Activated T-helper 17 cell treated with anti-CD3 and anti-CD28 coated beads, Interleukin-2, amount 50 U/mL, for 72 hours (primary cell): ENCODE data around the gene SMIM20. TPM values are rescaled to one million over a fixed set of nuclear protein-coding genes. Genes with fewer than 3 reads are reported as not detected.
"Not testable (repeated sequence)": the region's sequence is repeated elsewhere in the genome, so short reads cannot be mapped to it uniquely, and the experiment has no call there.

Source experiments
- ATAC-seq: fragments of 150-1000 bp; cut with Tn5 transposase; replicated peaks from 2 replicates; pipeline ENCODE4 v1.10.0; 2021; ENCODE audit warnings: mild to moderate bottlenecking, moderate library complexity
- H3K27ac Mint-ChIP-seq: one replicate; pipeline ENCODE4 v1.8.0; 2022; ENCODE audit warnings: mixed read lengths
- H3K27me3 Mint-ChIP-seq: one replicate; pipeline ENCODE4 v1.8.0; 2022; ENCODE audit warnings: mixed read lengths
- H3K36me3 Mint-ChIP-seq: one replicate; pipeline ENCODE4 v1.8.0; 2022; ENCODE audit warnings: low read depth, mild to moderate bottlenecking, mixed read lengths
- H3K4me1 Mint-ChIP-seq: one replicate; pipeline ENCODE4 v1.8.0; 2022; ENCODE audit warnings: mixed read lengths
- H3K4me3 Mint-ChIP-seq: one replicate; pipeline ENCODE4 v1.8.0; 2022; ENCODE audit warnings: mild to moderate bottlenecking, mixed read lengths
- H3K9me3 Mint-ChIP-seq: one replicate; pipeline ENCODE4 v1.8.0; 2022; ENCODE audit warnings: mixed read lengths
- total RNA-seq, 2 donors: library from RNA; stranded (reverse); gene quantifications; one replicate each; pipeline ENCODE4 v1.2.3, GENCODE V29; 2022

The SMIM20 gene
- total RNA-seq, result 10 to 100 TPM; 21.8 to 33.7 TPM

GRCh38 chr4:25913851-25914669, at the start of gene SMIM20:
TSS of gene SMIM20 (plus strand) at chr4:25914220. CDS start at chr4:25914314, 94 bp downstream.
- Mint-ChIP-seq H3K36me3 (no peaks in the 10 kb centered on the region), H3K27me3 (no peaks in the 10 kb centered on the region), H3K4me1 (peaks cover 15% of the 10 kb centered on the region), H3K4me3 (peak within 1 kb of the TSS; percentile 92), H3K27ac (peak within 1 kb of the TSS; percentile 94), H3K9me3 (peaks cover 5% of the 10 kb centered on the region)
- peak; percentile 92 for ATAC-seq

GRCh38 chr4:25865586-25865985, 48.4 kb upstream of the SMIM20 start:
- Mint-ChIP-seq H3K4me3 (no peak overlapping the region), H3K9me3 (no peaks in the 10 kb centered on the region), H3K36me3 (peaks cover 22% of the 10 kb centered on the region), H3K27ac (no peak overlapping the region), H3K27me3 (no peaks in the 10 kb centered on the region), H3K4me1 (peaks cover 10% of the 10 kb centered on the region)
- no peak for ATAC-seq

- not testable (repeated sequence) for H3K27ac Mint-ChIP-seq, H3K27me3 Mint-ChIP-seq, ATAC-seq, H3K4me1 Mint-ChIP-seq, H3K9me3 Mint-ChIP-seq, H3K4me3 Mint-ChIP-seq
- H3K36me3 Mint-ChIP-seq, result peaks cover 14% of the 10 kb centered on the region
Observed at GRCh38 chr4:25866401-25866800, 47.6 kb upstream of the SMIM20 start.

- Mint-ChIP-seq H3K9me3 (no peaks in the 10 kb centered on the region), H3K27ac (no peak overlapping the region), H3K27me3 (no peaks in the 10 kb centered on the region), H3K4me3 (no peak overlapping the region), H3K36me3 (peaks cover 6% of the 10 kb centered on the region), H3K4me1 (no peaks in the 10 kb centered on the region)
- no peak for ATAC-seq
Observed at GRCh38 chr4:25867781-25868294, 46.2 kb upstream of the SMIM20 start.

GRCh38 chr4:25870081-25870480, 43.9 kb upstream of the SMIM20 start:
- H3K27me3 Mint-ChIP-seq, result no peaks in the 10 kb centered on the region
- no peaks in the 10 kb centered on the region for H3K36me3 Mint-ChIP-seq
- peak; percentile 31 for ATAC-seq
- no peaks in the 10 kb centered on the region for H3K4me1 Mint-ChIP-seq
- no peak overlapping the region for H3K27ac Mint-ChIP-seq
- no peak overlapping the region for H3K4me3 Mint-ChIP-seq
- no peaks in the 10 kb centered on the region for H3K9me3 Mint-ChIP-seq

- Mint-ChIP-seq H3K27ac (no peak overlapping the region), H3K36me3 (no peaks in the 10 kb centered on the region), H3K4me3 (no peak overlapping the region), H3K27me3 (no peaks in the 10 kb centered on the region), H3K9me3 (no peaks in the 10 kb centered on the region), H3K4me1 (no peaks in the 10 kb centered on the region)
- no peak for ATAC-seq
Observed at GRCh38 chr4:25872851-25873631, 41.0 kb upstream of the SMIM20 start.

- no peaks in the 10 kb centered on the region for H3K27me3 Mint-ChIP-seq
- no peaks in the 10 kb centered on the region for H3K9me3 Mint-ChIP-seq
- H3K36me3 Mint-ChIP-seq, result no peaks in the 10 kb centered on the region
- no peak overlapping the region for H3K27ac Mint-ChIP-seq
- no peak overlapping the region for H3K4me3 Mint-ChIP-seq
- H3K4me1 Mint-ChIP-seq, result no peaks in the 10 kb centered on the region
- no peak for ATAC-seq
Observed at GRCh38 chr4:25873632-25874129, 40.3 kb upstream of the SMIM20 start.

- Mint-ChIP-seq H3K36me3 (peaks cover 2% of the 10 kb centered on the region), H3K4me3 (no peak overlapping the region), H3K27ac (no peak overlapping the region), H3K27me3 (peaks cover 2% of the 10 kb centered on the region), H3K9me3 (no peaks in the 10 kb centered on the region), H3K4me1 (peaks cover 3% of the 10 kb centered on the region)
- no peak for ATAC-seq
Observed at GRCh38 chr4:25874655-25875054, 39.4 kb upstream of the SMIM20 start.

GRCh38 chr4:25875281-25875745, 38.7 kb upstream of the SMIM20 start:
- ATAC-seq, result no peak
- H3K27me3 Mint-ChIP-seq, result peaks cover 4% of the 10 kb centered on the region
- H3K9me3 Mint-ChIP-seq, result no peaks in the 10 kb centered on the region
- H3K4me1 Mint-ChIP-seq, result peaks cover 5% of the 10 kb centered on the region
- H3K4me3 Mint-ChIP-seq, result no peak overlapping the region
- H3K27ac Mint-ChIP-seq, result no peak overlapping the region
- peaks cover 5% of the 10 kb centered on the region for H3K36me3 Mint-ChIP-seq

GRCh38 chr4:25878676-25879075, 35.3 kb upstream of the SMIM20 start:
- Mint-ChIP-seq H3K27ac (no peak overlapping the region), H3K4me3 (no peak overlapping the region), H3K27me3 (peaks cover 4% of the 10 kb centered on the region), H3K9me3 (no peaks in the 10 kb centered on the region), H3K4me1 (peaks cover 5% of the 10 kb centered on the region), H3K36me3 (peaks cover 5% of the 10 kb centered on the region)
- no peak for ATAC-seq

GRCh38 chr4:25879091-25879584, 34.9 kb upstream of the SMIM20 start:
- Mint-ChIP-seq H3K36me3 (peaks cover 5% of the 10 kb centered on the region), H3K4me1 (peaks cover 9% of the 10 kb centered on the region), H3K4me3 (no peak overlapping the region), H3K27me3 (peaks cover 4% of the 10 kb centered on the region), H3K27ac (no peak overlapping the region), H3K9me3 (no peaks in the 10 kb centered on the region)
- ATAC-seq, result no peak

GRCh38 chr4:25879587-25879986, 34.4 kb upstream of the SMIM20 start:
- no peak overlapping the region for H3K4me3 Mint-ChIP-seq
- H3K9me3 Mint-ChIP-seq, result no peaks in the 10 kb centered on the region
- no peak overlapping the region for H3K27ac Mint-ChIP-seq
- H3K36me3 Mint-ChIP-seq, result peaks cover 5% of the 10 kb centered on the region
- no peak for ATAC-seq
- peaks cover 11% of the 10 kb centered on the region for H3K4me1 Mint-ChIP-seq
- peaks cover 4% of the 10 kb centered on the region for H3K27me3 Mint-ChIP-seq

GRCh38 chr4:25879991-25880651, 33.9 kb upstream of the SMIM20 start:
- H3K4me3 Mint-ChIP-seq, result no peak overlapping the region
- peaks cover 5% of the 10 kb centered on the region for H3K36me3 Mint-ChIP-seq
- ATAC-seq, result no peak
- H3K9me3 Mint-ChIP-seq, result no peaks in the 10 kb centered on the region
- peaks cover 11% of the 10 kb centered on the region for H3K4me1 Mint-ChIP-seq
- H3K27ac Mint-ChIP-seq, result no peak overlapping the region
- H3K27me3 Mint-ChIP-seq, result peaks cover 4% of the 10 kb centered on the region

- no peak overlapping the region for H3K4me3 Mint-ChIP-seq
- ATAC-seq, result no peak
- peaks cover 4% of the 10 kb centered on the region for H3K27me3 Mint-ChIP-seq
- no peak overlapping the region for H3K27ac Mint-ChIP-seq
- H3K4me1 Mint-ChIP-seq, result peaks cover 11% of the 10 kb centered on the region
- peaks cover 5% of the 10 kb centered on the region for H3K36me3 Mint-ChIP-seq
- no peaks in the 10 kb centered on the region for H3K9me3 Mint-ChIP-seq
Observed at GRCh38 chr4:25881193-25881592, 32.8 kb upstream of the SMIM20 start.
